ENCODE data around the gene NUMB.

The NUMB gene

GRCh38 chr14:73461478-73462047 lies 3.2 kb upstream of the NUMB start:
- TF ChIP-seq TAF1 (IDR thresholded peaks at IDR 0.05; ENCODE audit: borderline replicate concordance, insufficient read depth, low read length) (no peak), FOXP2 (optimal IDR thresholded peaks at IDR 0.05; ENCODE audit: borderline replicate concordance, extremely low read depth, extremely low read length, insufficient read depth) (no peak), POLR2AphosphoS5 (IDR thresholded peaks at IDR 0.05; ENCODE audit: low read depth, low read length) (no peak), SIN3A (IDR thresholded peaks at IDR 0.05; ENCODE audit: borderline replicate concordance, insufficient read depth, low read length) (no peak), REST (IDR thresholded peaks at IDR 0.05; ENCODE audit: insufficient read depth in 1 of 2, low read depth in 2 of 2, low read length in 2 of 2) (no peak)

- TF ChIP-seq POLR2AphosphoS5 (IDR thresholded peaks at IDR 0.05; ENCODE audit: low read depth, low read length) (no peak), SIN3A (IDR thresholded peaks at IDR 0.05; ENCODE audit: borderline replicate concordance, insufficient read depth, low read length) (no peak), REST (IDR thresholded peaks at IDR 0.05; ENCODE audit: insufficient read depth in 1 of 2, low read depth in 2 of 2, low read length in 2 of 2) (no peak), TAF1 (IDR thresholded peaks at IDR 0.05; ENCODE audit: borderline replicate concordance, insufficient read depth, low read length) (no peak), FOXP2 (optimal IDR thresholded peaks at IDR 0.05; ENCODE audit: borderline replicate concordance, extremely low read depth, extremely low read length, insufficient read depth) (no peak)
These were observed 2.4 kb upstream of the NUMB start for GRCh38 chr14:73460691-73461127.

GRCh38 chr14:73459959-73460358 lies 1.6 kb upstream of the NUMB start:
- TF ChIP-seq REST (IDR thresholded peaks at IDR 0.05; ENCODE audit: insufficient read depth in 1 of 2, low read depth in 2 of 2, low read length in 2 of 2) (no peak), SIN3A (IDR thresholded peaks at IDR 0.05; ENCODE audit: borderline replicate concordance, insufficient read depth, low read length) (no peak), FOXP2 (optimal IDR thresholded peaks at IDR 0.05; ENCODE audit: borderline replicate concordance, extremely low read depth, extremely low read length, insufficient read depth) (no peak), TAF1 (IDR thresholded peaks at IDR 0.05; ENCODE audit: borderline replicate concordance, insufficient read depth, low read length) (no peak), POLR2AphosphoS5 (IDR thresholded peaks at IDR 0.05; ENCODE audit: low read depth, low read length) (no peak)

GRCh38 chr14:73457924-73458182 lies 493 bp downstream of the NUMB start:
- TF ChIP-seq TAF1 (IDR thresholded peaks at IDR 0.05; ENCODE audit: borderline replicate concordance, insufficient read depth, low read length) = no peak
- TF ChIP-seq POLR2AphosphoS5 (IDR thresholded peaks at IDR 0.05; ENCODE audit: low read depth, low read length) = no peak
- no peak for TF ChIP-seq REST (IDR thresholded peaks at IDR 0.05; ENCODE audit: insufficient read depth in 1 of 2, low read depth in 2 of 2, low read length in 2 of 2)
- TF ChIP-seq SIN3A (IDR thresholded peaks at IDR 0.05; ENCODE audit: borderline replicate concordance, insufficient read depth, low read length) = no peak
- TF ChIP-seq FOXP2 (optimal IDR thresholded peaks at IDR 0.05; ENCODE audit: borderline replicate concordance, extremely low read depth, extremely low read length, insufficient read depth) = no peak

Data from PFSK-1 (cell line).